HG03575 (cell line): ENCODE data around the gene SLC25A42.
"Not testable (repeated sequence)": the region's sequence is repeated elsewhere in the genome, so short reads cannot be mapped to it uniquely, and the experiment has no call there.

ENCODE experiments used
- ATAC-seq: cut with Tn5 transposase; IDR thresholded peaks from one replicate; pipeline ENCODE4 v1.9.1; 2021; ENCODE audit not compliant: unreplicated experiment, insufficient number of reproducible peaks, low FRiP score; ENCODE audit errors: extremely low read depth

Gene SLC25A42

DNA sequence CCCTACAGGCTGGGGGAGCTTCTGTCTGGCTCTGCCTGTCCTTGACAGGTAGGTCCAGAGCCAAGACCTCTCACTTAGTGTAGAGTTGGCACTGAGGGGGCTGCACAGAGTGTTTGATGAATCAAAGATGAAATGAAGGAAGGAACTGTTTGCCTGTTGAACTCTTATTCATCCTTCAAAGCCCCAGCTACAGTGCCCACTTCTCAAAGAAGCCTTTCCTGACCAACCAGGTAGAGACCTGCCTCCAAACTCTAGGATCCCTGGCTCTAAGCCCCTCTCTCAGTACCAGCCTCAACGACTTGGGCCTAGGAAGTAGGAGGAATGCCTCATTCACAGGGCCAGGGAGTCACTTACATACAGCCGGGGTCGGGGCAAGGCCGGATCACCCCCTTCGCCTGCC lies 83.5 kb downstream of the SLC25A42 start:
- no peak for ATAC-seq

DNA sequence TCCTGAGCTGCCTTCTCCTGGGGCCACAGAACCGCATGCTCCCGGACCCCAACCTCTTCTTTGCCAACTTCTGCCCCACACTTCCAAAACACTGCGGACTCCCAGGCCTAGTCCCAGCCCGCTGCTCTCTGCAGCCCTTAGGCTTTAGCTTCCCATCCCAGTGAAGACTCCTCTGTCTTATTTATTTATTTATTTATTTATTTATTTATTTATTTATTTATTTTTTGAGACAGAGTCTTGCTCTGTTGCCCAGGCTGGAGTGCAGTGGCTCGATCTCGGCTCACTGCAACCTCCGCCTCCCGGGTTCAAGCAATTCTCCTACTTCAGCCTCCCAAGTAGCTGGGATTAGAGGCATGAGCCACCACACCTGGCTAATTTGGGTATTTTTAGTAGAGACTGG lies 84.7 kb downstream of the SLC25A42 start:
- not testable (repeated sequence) for ATAC-seq

DNA sequence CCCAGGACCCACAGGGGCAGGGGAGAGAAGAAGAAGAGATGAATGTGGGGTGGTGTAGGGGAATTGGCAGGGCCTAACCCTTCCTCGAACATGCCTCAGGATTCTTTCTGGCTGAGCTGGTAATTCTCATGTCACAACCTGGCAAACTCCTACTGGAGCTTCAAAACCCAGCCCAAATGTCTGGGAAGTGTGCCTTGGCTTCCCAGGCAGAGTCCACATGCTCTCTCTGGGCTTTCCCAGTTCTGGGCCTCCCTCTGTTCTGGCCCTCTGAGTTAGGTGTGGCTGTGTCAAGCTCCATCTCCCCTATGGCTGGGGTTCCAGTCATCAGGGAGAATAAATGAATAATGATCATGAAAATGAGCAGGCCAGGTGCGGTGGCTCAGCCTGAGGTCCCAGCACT lies 85.6 kb downstream of the SLC25A42 start:
- no peak for ATAC-seq

DNA sequence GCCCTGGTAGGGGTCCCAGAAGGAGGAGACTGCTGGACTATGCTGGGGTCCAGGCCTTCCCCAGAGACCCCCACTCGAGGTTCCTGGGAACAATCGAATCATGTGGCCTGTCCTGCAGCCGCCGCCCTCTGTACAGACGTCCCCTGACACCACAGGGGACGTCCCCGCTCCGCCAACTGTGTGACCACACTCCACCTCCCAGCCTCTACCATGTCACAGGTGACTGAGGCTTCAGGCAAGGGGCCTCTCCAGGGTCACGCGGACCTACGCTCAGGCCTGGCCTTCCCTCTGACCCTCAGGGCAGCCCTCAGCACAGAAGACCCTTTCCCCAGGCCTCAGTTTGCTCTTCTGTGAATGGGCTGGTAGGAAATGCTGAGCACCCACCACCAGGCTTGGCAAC lies 87.6 kb downstream of the SLC25A42 start:
- no peak for ATAC-seq

DNA sequence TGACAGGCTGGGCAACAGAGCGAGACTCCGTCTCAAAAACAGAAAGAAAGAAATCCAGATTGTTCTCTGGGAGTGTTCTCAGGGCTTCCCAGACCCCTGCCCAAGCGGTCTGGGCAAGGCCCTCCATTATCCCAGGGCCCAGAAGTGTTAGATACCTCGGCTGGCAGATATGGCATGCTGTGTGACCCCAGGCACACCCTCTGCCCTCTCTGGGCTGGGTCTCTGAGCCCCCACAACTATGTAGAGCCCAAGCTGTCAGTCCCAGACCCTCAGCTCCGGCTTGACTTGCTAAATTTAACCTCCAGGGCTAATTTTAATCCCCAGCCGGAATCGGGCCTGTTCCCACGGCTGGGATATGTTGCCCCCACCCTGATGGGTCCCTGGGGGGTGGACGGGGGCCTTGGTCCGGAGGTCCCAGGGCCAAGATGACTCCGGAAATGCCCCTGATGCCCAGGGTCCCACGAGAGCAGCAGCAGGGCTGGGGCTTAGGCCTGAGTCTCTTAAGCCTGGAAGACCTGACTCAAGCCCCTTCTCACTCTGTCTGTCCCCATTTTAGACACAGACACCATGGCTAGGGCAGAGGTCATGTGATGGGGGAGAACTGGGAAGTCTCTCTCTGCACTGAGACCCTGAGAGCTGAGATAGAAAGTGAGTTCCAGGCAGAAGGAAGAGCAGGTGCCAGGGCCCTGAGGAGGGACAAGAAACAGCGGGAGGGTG lies 89.0 kb downstream of the SLC25A42 start:
- no peak for ATAC-seq

DNA sequence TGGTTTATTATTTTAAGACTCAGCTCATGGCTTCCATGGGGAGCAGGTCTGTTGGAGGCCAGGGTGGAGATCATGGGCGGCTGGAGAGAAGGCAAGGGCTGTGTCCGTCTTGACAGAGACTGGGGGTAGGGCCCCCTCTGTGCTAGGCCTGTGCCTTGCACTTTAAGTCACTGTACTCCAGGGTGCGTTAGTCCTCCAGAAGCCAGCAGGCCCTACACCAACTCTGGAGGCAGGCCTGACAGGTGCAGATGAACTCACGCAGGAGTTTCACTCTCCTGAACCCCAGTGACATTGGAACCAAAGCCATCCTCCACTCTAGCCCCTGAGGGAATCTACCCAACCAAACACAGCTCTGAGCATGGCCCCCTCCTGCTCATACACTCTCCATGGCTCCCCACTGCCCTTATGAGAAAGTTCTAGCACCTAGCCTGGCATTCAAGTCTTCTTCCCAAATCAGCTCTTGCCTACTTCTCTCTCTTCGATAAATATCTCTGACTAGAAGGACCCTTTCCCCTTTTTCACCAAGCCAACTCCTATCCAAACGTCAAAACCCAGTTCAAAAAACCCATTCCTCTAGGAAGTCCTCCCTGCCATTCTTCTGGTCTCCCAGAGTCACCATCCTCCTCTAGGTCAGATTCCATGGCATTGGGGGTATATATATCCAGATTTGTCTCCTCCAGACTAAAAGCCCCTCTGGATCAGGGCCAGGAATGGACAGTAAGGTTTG lies 91.1 kb downstream of the SLC25A42 start:
- ATAC-seq, result no peak

DNA sequence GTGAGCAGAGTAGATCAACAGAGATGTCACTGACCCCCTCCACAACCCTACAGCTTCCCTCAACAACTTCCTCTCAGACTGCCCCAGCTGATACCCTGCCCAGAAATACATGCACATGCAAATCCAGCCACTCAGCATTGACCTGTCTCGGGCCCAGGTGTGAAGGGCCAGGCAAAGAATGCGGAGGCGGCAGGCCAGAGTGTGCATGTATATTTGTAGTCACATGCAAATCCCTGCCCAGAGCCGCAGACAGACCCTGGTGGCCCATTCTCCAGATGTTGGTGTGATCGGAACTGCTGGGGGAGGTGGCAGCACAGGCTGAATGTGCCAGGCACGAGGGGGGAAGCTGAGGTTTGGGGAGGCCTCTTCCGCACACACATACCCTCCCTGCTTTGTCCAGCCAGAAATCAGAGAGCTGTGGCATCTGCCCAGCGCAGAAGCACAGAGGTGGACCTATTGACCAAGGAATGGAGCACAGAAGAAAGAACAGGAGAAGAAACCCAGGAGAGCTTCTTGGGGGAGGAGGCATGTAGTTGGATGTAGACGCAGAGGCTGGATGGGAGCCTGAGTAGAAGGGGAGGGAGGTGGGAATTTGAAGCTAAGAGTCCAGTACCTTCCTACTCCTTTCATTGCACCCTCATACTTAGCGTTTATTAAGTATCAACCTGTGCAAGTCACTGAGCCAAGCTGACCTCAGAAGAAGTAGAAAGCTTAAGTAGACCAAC lies 91.9 kb downstream of the SLC25A42 start:
- ATAC-seq, result no peak

DNA sequence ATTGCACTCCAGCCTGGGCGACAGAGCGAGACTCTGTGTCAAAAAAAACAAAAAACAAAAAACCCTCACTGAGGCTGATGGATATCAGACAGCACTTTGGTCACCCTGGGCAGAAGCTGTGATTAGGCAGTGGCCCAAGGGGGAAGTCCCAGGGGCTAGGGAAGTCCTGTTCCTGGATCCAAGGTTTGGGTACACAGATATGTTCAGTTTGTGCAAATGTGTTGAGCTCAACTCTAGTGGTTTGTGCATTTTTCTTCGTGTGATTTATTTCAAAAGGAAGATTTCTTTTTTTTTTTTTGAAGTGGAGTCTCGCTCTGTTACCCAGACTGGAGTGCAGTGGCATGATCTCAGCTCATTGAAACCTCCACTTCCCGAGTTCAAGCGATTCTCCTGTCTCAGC lies 94.0 kb downstream of the SLC25A42 start:
- ATAC-seq, result no peak

DNA sequence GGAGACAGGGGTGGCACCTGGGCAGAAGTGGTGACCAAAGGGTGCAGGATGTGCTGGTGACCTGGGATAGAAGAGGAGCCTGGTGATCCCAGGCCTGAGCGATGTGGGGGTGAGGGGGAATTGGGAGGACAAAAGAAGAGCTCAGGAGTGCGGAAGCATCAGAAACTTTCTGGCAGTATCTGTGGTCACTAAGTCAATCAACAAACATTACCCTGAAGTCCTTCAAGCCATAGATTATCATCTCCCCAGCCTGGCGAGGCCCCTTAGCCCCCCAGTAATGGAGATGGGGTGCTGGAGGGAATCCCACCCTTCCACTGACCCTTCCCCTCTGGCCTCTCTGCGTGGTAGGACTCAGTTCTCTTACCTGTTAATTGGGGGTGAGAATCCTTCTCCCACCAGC lies 95.7 kb downstream of the SLC25A42 start:
- ATAC-seq, result no peak

DNA sequence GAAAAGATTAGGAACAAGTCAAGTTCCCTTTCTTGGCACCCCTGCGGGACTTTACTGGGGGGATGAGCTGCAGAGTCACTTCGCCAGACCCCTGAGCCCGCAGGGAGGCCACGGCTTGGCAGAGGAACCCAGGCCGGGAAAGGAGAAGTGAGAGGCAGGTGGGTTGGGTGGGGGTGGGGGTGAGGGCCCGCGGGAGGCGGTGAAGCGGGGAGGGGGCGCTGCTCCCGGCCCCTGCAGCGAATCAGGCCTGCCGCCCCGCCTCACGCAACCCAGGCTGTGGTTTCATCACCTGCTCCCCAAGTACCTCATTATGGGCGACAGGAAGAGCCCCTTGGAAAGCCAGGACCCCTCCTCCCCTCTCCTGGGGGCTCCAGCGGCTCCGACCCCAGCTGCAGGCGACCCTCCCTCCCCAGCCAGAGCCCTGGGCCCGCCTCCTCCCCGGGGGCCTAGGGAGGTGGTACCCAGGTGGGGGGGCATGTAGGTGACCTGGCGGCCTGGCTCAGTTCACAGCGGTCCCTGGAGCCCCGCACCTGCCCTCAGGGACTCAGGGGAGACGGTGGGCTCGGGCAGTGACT lies 96.8 kb downstream of the SLC25A42 start:
- ATAC-seq, result no peak

DNA sequence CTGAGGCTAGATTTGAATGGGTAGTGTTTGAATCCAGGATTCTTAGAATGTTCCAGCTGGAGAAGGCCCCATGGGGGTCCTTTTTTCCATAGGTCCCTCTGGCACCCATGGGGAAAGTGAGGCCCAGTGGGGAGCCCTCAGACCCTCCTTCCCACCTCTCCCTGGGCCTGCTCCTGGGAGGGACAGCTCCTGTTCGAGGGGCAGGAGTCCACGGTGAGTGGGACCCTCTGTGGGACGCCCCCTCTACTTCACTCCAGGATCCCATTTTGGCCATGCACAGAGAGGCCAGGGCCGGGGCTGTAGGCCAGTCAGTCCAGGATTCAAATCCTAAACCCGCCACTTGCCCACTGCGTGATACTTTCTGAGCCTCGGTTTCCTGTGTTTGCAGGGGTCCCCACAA lies 98.7 kb downstream of the SLC25A42 start:
- ATAC-seq, result no peak
